NT2/D1 (cell line): Measurements from ENCODE around the gene TMEM238L.

Experiments used
- YY1 ChIP-seq: IDR thresholded peaks from 2 replicates; pipeline ENCODE4 v1.6.1; 2011; ENCODE audit not compliant: insufficient read length, insufficient read depth
- ZNF274 ChIP-seq: IDR thresholded peaks from 2 replicates; pipeline ENCODE4 v1.6.1; 2011; ENCODE audit warnings: mild to moderate bottlenecking, low read depth, low read length

- TF ChIP-seq YY1 (no peak), ZNF274 (no peak)
Observed at GRCh38 chr17:10793256-10793655, 10.6 kb downstream of the TMEM238L start.
